Spleen (tissue), 11 donors: ENCODE measurements around the gene PAGR1. TPM values are rescaled to one million over a fixed set of nuclear protein-coding genes. Genes with fewer than 3 reads are reported as not detected.
"Not testable (repeated sequence)": the region's sequence is repeated elsewhere in the genome, so short reads cannot be mapped to it uniquely, and the experiment has no call there.

Source experiments
- DNase-seq: peaks from one replicate; pipeline ENCODE4 v3.0.0-alpha.2; 2020
- H3K27ac ChIP-seq, 8 donors: fragments of 200-600 bp; sonication (generic) in 7 of 8; 1 replicate in 4 of 8; 2 replicates in 4 of 8; pipeline versions ENCODE4 v1.5.0 to v1.8.0; 2016 to 2021; ENCODE audit warnings: inconsistent platforms in 4 of 8, mild to moderate bottlenecking in 4 of 8, moderate library complexity in 1 of 8
- H3K27me3 ChIP-seq, 7 donors: fragments of 200-600 bp; sonication (generic) in 6 of 7; replicated peaks in 1 of 7; 1 replicate in 4 of 7; 2 replicates in 3 of 7; pipeline versions ENCODE4 v1.5.0 to v1.8.0; 2016 to 2021; ENCODE audit warnings: inconsistent platforms in 3 of 7, mild to moderate bottlenecking in 1 of 7
- H3K36me3 ChIP-seq, 6 donors: fragments of 200-600 bp; sonication (generic) in 5 of 6; 1 replicate in 4 of 6; 2 replicates in 2 of 6; pipeline versions ENCODE4 v1.5.0 to v1.8.0; 2016 to 2021; ENCODE audit warnings: inconsistent platforms in 2 of 6
- H3K4me1 ChIP-seq, 6 donors: fragments of 200-600 bp; sonication (generic) in 5 of 6; 1 replicate in 3 of 6; 2 replicates in 3 of 6; pipeline versions ENCODE4 v1.5.0 to v1.8.0; 2016 to 2021; ENCODE audit warnings: inconsistent platforms in 3 of 6
- H3K4me3 ChIP-seq, 8 donors: fragments of 200-600 bp; sonication (generic) in 7 of 8; 1 replicate in 4 of 8; 2 replicates in 4 of 8; pipeline versions ENCODE4 v1.5.0 to v1.8.0; 2016 to 2021; ENCODE audit warnings: inconsistent platforms in 4 of 8, mild to moderate bottlenecking in 4 of 8, moderate library complexity in 2 of 8
- H3K9me3 ChIP-seq, 8 donors: fragments of 200-600 bp; sonication (generic) in 7 of 8; 1 replicate in 4 of 8; 2 replicates in 4 of 8; pipeline versions ENCODE4 v1.5.0 to v1.8.0; 2016 to 2021; ENCODE audit warnings: inconsistent platforms in 4 of 8
- POLR2A ChIP-seq, 3 donors: fragments of 450-650 bp; IDR thresholded peaks; one replicate each; pipeline ENCODE4 v1.5.1; 2017; ENCODE audit warnings: antibody characterized with exemption in 3 of 3, mild to moderate bottlenecking in 1 of 3
- POLR2AphosphoS5 ChIP-seq, 3 donors: sonication (generic); formaldehyde crosslinking; IDR thresholded peaks; one replicate each; pipeline ENCODE4 v1.5.1; 2017; ENCODE audit warnings: antibody characterized with exemption in 3 of 3
- WGBS, 5 donors: extraction: QIAGEN DNeasy Blood & Tissue Kit in 3 of 5; methylation state at CpG; one replicate each; pipeline versions ENCODE4 v1.1.5 to v1.1.7; 2013 to 2018; 5-methylcytosine and 5-hydroxymethylcytosine counted together
- intact Hi-C: fragments of 100-400 bp; cut with DNase I; formaldehyde crosslinking; loops from one replicate; pipeline ENCODE4 v1.15.0; 2023; ENCODE audit warnings: low total_unique reads
- polyA plus RNA-seq, 3 donors: library from polyadenylated mRNA; stranded (reverse); fragments of 200-250 nt; gene quantifications; one replicate each; pipeline ENCODE4 v1.2.1, GENCODE V29; 2013
- small RNA-seq, 4 donors: library from RNA; depleted of rRNA; stranded (forward); fragments of <200 nt; gene quantifications; one replicate each; pipeline ENCODE3, GENCODE V24; 2016
- total RNA-seq, 7 donors: library from RNA; depleted of rRNA in 3 of 7; stranded (reverse); fragments of >200 nt in 3 of 7; fragmentation: NEBNext Ultra II Directional in 4 of 7; extraction: Animal tissue kit (Norgen Biotek cat#: 25700) in 4 of 7; gene quantifications; one replicate each; pipeline versions ENCODE4 v1.1.0 to v1.2.1, GENCODE V29; 2016 to 2021
- TF ChIP-seq, protein P1 (sequence below), 11 experiments: fragments of 200-600 bp in 7 of 11; fragments of 450-650 bp in 4 of 11; sonication (generic) in 4 of 11; IDR thresholded peaks in 8 of 11; conservative IDR thresholded peaks in 3 of 11; 1 replicate in 7 of 11; 2 replicates in 4 of 11; pipeline versions ENCODE4 v1.4.0 to v1.8.0; 2016 to 2021; ENCODE audit warnings: antibody characterized with exemption in 11 of 11, inconsistent platforms in 4 of 11, mild to moderate bottlenecking in 1 of 11
- donor health status: healthy with polysubstance abuse.
- donor health status: DM: no; HTN: no; CAD: no; lungs with moderate emphysema.
- donor health status: DM: no; HTN: no; CAD: no.
- donor health status: Bipolar disorder and iron deficiency.
- donor health status: healthy.
- donor health status: DM: no; HTN: no; CAD: no.
- donor health status: DM: yes; HTN: yes; CAD: no.

Gene PAGR1
- total and polyA plus RNA-seq, 10 donors: 17.3 to 46.4 (median 31.7) TPM

GRCh38 chr16:29864205-29864604, 48.3 kb downstream of the PAGR1 start:
- no peak overlapping the region for H3K4me3 ChIP-seq
- no peak overlapping the region for H3K27ac ChIP-seq
- no peaks in the 10 kb centered on the region for H3K27me3 ChIP-seq
- H3K36me3 ChIP-seq: peaks cover 0 to 23% (median 19%) of the 10 kb centered on the region in 6 donors
- no peak for DNase-seq
- TF ChIP-seq POLR2A (IDR thresholded peaks at IDR 0.05): no peak
- WGBS, 5 donors: 78 to 87% (median 80%) methylated on average over 9 of the region's 9 CpGs
- no peaks in the 10 kb centered on the region for H3K9me3 ChIP-seq
- peaks cover 17 to 36% (median 29%) of the 10 kb centered on the region in 6 donors for H3K4me1 ChIP-seq
- intact Hi-C loops: no loop called here

- 75 to 86% (median 85%) methylated on average over 7 to 8 of the region's 8 CpGs for WGBS, 5 donors
- Histone ChIP-seq H3K27ac (no peak overlapping the region), H3K27me3 (peaks cover 0 to 4% (median 0%) of the 10 kb centered on the region in 7 donors), H3K36me3 (no peaks in the 10 kb centered on the region), H3K4me3 (no peak overlapping the region), H3K4me1 (peaks cover 0 to 5% (median 5%) of the 10 kb centered on the region in 6 donors), H3K9me3 (no peaks in the 10 kb centered on the region)
- intact Hi-C loops: no loop called here
- TF ChIP-seq POLR2A (IDR thresholded peaks at IDR 0.05) (no peak), POLR2AphosphoS5 (IDR thresholded peaks at IDR 0.05) (no peak)
- TF ChIP-seq, protein P1, sequence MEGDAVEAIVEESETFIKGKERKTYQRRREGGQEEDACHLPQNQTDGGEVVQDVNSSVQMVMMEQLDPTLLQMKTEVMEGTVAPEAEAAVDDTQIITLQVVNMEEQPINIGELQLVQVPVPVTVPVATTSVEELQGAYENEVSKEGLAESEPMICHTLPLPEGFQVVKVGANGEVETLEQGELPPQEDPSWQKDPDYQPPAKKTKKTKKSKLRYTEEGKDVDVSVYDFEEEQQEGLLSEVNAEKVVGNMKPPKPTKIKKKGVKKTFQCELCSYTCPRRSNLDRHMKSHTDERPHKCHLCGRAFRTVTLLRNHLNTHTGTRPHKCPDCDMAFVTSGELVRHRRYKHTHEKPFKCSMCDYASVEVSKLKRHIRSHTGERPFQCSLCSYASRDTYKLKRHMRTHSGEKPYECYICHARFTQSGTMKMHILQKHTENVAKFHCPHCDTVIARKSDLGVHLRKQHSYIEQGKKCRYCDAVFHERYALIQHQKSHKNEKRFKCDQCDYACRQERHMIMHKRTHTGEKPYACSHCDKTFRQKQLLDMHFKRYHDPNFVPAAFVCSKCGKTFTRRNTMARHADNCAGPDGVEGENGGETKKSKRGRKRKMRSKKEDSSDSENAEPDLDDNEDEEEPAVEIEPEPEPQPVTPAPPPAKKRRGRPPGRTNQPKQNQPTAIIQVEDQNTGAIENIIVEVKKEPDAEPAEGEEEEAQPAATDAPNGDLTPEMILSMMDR (IDR thresholded peaks at IDR 0.05 in 8 of 11, conservative IDR thresholded peaks at IDR 0.05 in 3 of 11): no peak
- no peak for DNase-seq
Measured at GRCh38 chr16:29868396-29869009, 52.6 kb downstream of the PAGR1 start.

DNA sequence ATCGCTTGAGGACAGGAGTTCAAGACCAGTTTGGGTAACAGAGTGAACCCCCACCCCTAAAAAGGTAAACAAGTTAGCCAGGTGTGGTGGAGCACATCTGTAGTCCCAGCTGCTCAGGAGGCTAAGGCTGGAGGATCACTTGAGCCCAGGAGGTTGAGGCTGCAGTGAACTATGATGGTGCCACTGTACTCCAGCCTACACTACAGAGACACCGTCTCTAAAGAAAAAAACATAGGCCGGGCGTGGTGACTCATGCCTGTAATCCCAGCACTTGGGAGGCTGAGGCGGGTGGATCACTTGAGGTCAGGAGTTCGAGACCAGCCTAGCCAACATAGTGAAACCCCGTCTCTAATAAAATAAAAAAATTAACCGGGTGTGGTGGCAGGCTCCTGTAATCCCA, 53.1 kb downstream of the PAGR1 start:
- H3K27ac ChIP-seq, H3K9me3 ChIP-seq, H3K27me3 ChIP-seq, intact Hi-C loops, H3K36me3 ChIP-seq, H3K4me1 ChIP-seq, H3K4me3 ChIP-seq, DNase-seq: not testable (repeated sequence)
- 83 to 94% (median 90%) methylated on average over 8 of the region's 8 CpGs for WGBS, 5 donors

Small RNAs within 50 kb of the gene (small RNA-seq; reads per million reads assigned to genes)
- gene AC009133.6 (0 reads per million in 4 donors), gene AC120114.4 (0 reads per million in 4 donors)

Other genes with a start within 250 kb of the PAGR1 start
- 10 to 100 TPM; 21.6 to 46.4 (median 28.7) TPM for gene SPN, start 152.9 kb upstream of the PAGR1 start, total RNA-seq
- gene SPN, start 152.9 kb upstream of the PAGR1 start, polyA plus RNA-seq: 1 to 10 TPM; 3.9 to 9.1 (median 7.3) TPM
- gene QPRT, start 137.0 kb upstream of the PAGR1 start, total RNA-seq: 10 to 100 TPM in 6 of 7 donors, 1 to 10 TPM in 1; 8.8 to 37.2 (median 21.7) TPM
- 1 to 10 TPM; 3.3 to 8.0 (median 7.5) TPM for gene QPRT, start 137.0 kb upstream of the PAGR1 start, polyA plus RNA-seq
- gene C16orf54, start 70.2 kb upstream of the PAGR1 start, total RNA-seq: 10 to 100 TPM; 34.5 to 46.0 (median 40.5) TPM
- 10 to 100 TPM; 15.6 to 21.0 (median 16.6) TPM for gene C16orf54, start 70.2 kb upstream of the PAGR1 start, polyA plus RNA-seq
- gene ZG16, start 37.9 kb upstream of the PAGR1 start, total RNA-seq: not detected
- gene ZG16, start 37.9 kb upstream of the PAGR1 start, polyA plus RNA-seq: under 1 TPM in 2 of 3 donors, not detected in 1; 0.06 to 0.07 TPM
- 10 to 100 TPM; 26.6 to 45.1 (median 36.2) TPM for gene KIF22, start 25.4 kb upstream of the PAGR1 start, total RNA-seq
- 10 to 100 TPM; 47.4 to 59.2 (median 56.4) TPM for gene KIF22, start 25.4 kb upstream of the PAGR1 start, polyA plus RNA-seq
- gene MAZ, start 9.6 kb upstream of the PAGR1 start, total RNA-seq: 100 to 1,000 TPM in 4 of 7 donors, 10 to 100 TPM in 3; 82.7 to 157 (median 125) TPM
- 100 to 1,000 TPM in 2 of 3 donors, 10 to 100 TPM in 1; 92.2 to 145 (median 100) TPM for gene MAZ, start 9.6 kb upstream of the PAGR1 start, polyA plus RNA-seq
- gene PRRT2, start 4.0 kb upstream of the PAGR1 start, total RNA-seq: 1 to 10 TPM in 2 of 7 donors, under 1 TPM in 3, not detected in 2; 0.29 to 2.1 (median 0.77) TPM
- under 1 TPM; 0.15 to 0.67 (median 0.22) TPM for gene PRRT2, start 4.0 kb upstream of the PAGR1 start, polyA plus RNA-seq
- 100 to 1,000 TPM; 103 to 200 (median 160) TPM for gene MVP, start 4.3 kb downstream of the PAGR1 start, total RNA-seq
- 100 to 1,000 TPM in 1 of 3 donors, 10 to 100 TPM in 2; 72.3 to 153 (median 90.9) TPM for gene MVP, start 4.3 kb downstream of the PAGR1 start, polyA plus RNA-seq
- 10 to 100 TPM; 50.2 to 81.2 (median 68.9) TPM for gene CDIPT, start 47.1 kb downstream of the PAGR1 start, total RNA-seq
- gene CDIPT, start 47.1 kb downstream of the PAGR1 start, polyA plus RNA-seq: 10 to 100 TPM; 43.7 to 67.1 (median 53.1) TPM
- 1 to 10 TPM; 1.9 to 4.1 (median 2.7) TPM for gene SEZ6L2, start 83.4 kb downstream of the PAGR1 start, total RNA-seq
- gene SEZ6L2, start 83.4 kb downstream of the PAGR1 start, polyA plus RNA-seq: 1 to 10 TPM in 1 of 3 donors, under 1 TPM in 2; 0.35 to 1.4 (median 0.54) TPM
- gene ASPHD1, start 84.3 kb downstream of the PAGR1 start, total RNA-seq: under 1 TPM in 3 of 7 donors, not detected in 4; 0.51 to 0.87 (median 0.66) TPM
- gene ASPHD1, start 84.3 kb downstream of the PAGR1 start, polyA plus RNA-seq: 1 to 10 TPM in 1 of 3 donors, under 1 TPM in 2; 0.28 to 1.6 (median 0.99) TPM
- gene KCTD13, start 110.1 kb downstream of the PAGR1 start, total RNA-seq: 10 to 100 TPM; 20.7 to 59.3 (median 34.7) TPM
- gene KCTD13, start 110.1 kb downstream of the PAGR1 start, polyA plus RNA-seq: 10 to 100 TPM; 11.2 to 18.9 (median 15.3) TPM
- 100 to 1,000 TPM in 5 of 7 donors, 10 to 100 TPM in 2; 89.3 to 135 (median 107) TPM for gene TMEM219, start 145.9 kb downstream of the PAGR1 start, total RNA-seq
- 100 to 1,000 TPM; 144 to 191 (median 155) TPM for gene TMEM219, start 145.9 kb downstream of the PAGR1 start, polyA plus RNA-seq
- gene TAOK2, start 157.7 kb downstream of the PAGR1 start, total RNA-seq: 10 to 100 TPM; 60.0 to 96.5 (median 78.6) TPM
- 10 to 100 TPM; 13.2 to 52.0 (median 18.5) TPM for gene TAOK2, start 157.7 kb downstream of the PAGR1 start, polyA plus RNA-seq
- 10 to 100 TPM in 6 of 7 donors, 1 to 10 TPM in 1; 10.0 to 17.7 (median 13.4) TPM for gene HIRIP3, start 179.5 kb downstream of the PAGR1 start, total RNA-seq
- 10 to 100 TPM; 12.5 to 16.1 (median 15.5) TPM for gene HIRIP3, start 179.5 kb downstream of the PAGR1 start, polyA plus RNA-seq
- 10 to 100 TPM; 62.6 to 89.5 (median 72.6) TPM for gene INO80E, start 180.1 kb downstream of the PAGR1 start, total RNA-seq
- 10 to 100 TPM; 47.9 to 93.3 (median 57.1) TPM for gene INO80E, start 180.1 kb downstream of the PAGR1 start, polyA plus RNA-seq
- gene DOC2A, start 194.9 kb downstream of the PAGR1 start, total RNA-seq: 1 to 10 TPM in 6 of 7 donors, under 1 TPM in 1; 0.74 to 4.2 (median 2.5) TPM
- gene DOC2A, start 194.9 kb downstream of the PAGR1 start, polyA plus RNA-seq: 1 to 10 TPM; 2.0 to 4.8 (median 2.3) TPM
- not detected for gene C16orf92, start 207.0 kb downstream of the PAGR1 start, total RNA-seq
- gene C16orf92, start 207.0 kb downstream of the PAGR1 start, polyA plus RNA-seq: not detected
- not detected for gene TLCD3B, start 215.1 kb downstream of the PAGR1 start, total RNA-seq
- gene TLCD3B, start 215.1 kb downstream of the PAGR1 start, polyA plus RNA-seq: under 1 TPM in 2 of 3 donors, not detected in 1; 0.09 to 0.10 TPM
- 100 to 1,000 TPM; 579 to 880 (median 622) TPM for gene ALDOA, start 249.6 kb downstream of the PAGR1 start, total RNA-seq
- gene ALDOA, start 249.6 kb downstream of the PAGR1 start, polyA plus RNA-seq: 100 to 1,000 TPM; 424 to 551 (median 496) TPM